ENCODE data around the gene PALM2AKAP2.
A peak's percentile ranks its signal among the peaks of the same experiment; 100 is the strongest.

Gene PALM2AKAP2

DNA sequence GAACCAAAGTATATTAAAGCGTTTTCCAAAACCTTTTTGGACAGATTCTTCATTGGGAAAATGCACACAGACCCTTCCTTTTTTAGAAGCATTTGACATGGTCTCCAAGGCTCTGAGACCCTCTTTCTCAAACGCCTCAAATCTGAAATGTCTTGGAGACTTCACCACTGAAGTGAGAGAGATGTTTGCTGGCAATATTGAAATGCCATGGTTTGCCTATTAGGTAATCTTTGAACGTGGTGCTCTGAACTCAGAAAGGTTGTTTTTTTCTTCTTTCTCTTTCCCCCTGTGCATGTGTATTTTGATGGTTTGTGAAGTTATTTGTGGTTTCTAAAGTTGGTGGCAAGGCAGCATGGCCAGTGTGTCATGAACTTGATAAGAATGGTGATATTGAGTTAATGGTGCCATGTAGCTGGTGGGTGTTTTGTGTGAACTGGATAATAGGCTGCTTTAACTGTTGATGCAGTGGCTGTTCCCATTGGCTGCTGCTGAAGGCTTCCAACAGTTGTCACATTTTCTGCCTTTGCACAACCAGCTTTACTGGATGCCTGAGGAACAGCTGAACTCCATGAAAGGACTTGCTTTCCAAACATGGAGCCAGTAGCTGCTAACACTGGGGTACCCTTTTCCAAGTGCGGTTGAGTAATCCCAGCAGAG is 1.7 kb downstream of the PALM2AKAP2 start:
- no peak overlapping the region for H3K4me3 ChIP-seq (ENCODE audit: low read depth, low read length)
- DNase-seq (ENCODE audit: low read depth): no peak
- TF ChIP-seq, protein P1, sequence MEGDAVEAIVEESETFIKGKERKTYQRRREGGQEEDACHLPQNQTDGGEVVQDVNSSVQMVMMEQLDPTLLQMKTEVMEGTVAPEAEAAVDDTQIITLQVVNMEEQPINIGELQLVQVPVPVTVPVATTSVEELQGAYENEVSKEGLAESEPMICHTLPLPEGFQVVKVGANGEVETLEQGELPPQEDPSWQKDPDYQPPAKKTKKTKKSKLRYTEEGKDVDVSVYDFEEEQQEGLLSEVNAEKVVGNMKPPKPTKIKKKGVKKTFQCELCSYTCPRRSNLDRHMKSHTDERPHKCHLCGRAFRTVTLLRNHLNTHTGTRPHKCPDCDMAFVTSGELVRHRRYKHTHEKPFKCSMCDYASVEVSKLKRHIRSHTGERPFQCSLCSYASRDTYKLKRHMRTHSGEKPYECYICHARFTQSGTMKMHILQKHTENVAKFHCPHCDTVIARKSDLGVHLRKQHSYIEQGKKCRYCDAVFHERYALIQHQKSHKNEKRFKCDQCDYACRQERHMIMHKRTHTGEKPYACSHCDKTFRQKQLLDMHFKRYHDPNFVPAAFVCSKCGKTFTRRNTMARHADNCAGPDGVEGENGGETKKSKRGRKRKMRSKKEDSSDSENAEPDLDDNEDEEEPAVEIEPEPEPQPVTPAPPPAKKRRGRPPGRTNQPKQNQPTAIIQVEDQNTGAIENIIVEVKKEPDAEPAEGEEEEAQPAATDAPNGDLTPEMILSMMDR (IDR thresholded peaks at IDR 0.05; ENCODE audit: control insufficient read depth, extremely low read depth, insufficient read depth): no peak

DNA sequence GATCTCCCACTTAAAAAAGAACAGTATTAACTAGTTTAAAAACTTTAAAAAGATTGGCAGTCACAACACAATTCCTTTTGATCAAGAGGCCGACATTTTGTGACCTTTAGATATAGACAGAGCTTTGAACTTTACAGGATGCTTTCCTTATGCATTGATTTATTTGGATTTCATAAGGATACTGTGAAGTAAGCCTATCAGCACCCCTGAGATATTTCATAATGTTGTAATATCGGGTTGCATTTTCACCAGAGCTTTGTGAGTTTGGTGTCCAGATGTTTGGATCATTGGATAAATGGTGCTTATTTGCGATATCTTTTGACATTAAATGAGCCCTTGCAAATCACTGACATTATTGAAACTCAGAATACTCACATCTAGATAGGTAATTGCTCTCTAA is 7.7 kb downstream of the PALM2AKAP2 start:
- H3K4me3 ChIP-seq (ENCODE audit: low read depth, low read length): no peak overlapping the region
- TF ChIP-seq, protein P1 (IDR thresholded peaks at IDR 0.05; ENCODE audit: control insufficient read depth, extremely low read depth, insufficient read depth): no peak
- no peak for DNase-seq (ENCODE audit: low read depth)

DNA sequence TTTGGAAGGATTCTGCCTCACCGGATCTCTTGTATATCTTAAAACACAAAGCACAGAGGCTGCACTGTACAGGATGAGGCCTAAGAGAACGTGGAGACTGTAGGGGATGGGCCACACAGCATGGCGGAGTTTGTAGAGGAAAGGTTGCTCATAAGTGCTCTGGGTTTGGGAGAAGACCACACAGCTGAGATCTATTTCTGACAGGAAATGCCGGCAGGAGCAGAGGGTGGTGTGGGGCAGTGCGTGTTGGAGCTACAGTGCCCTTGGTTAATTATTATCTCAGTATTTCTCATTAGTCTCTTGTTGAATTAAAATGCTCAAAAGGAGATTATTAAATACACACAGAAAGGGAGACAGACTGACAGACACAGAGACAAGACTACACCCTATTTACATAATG is 9.6 kb downstream of the PALM2AKAP2 start:
- DNase-seq (ENCODE audit: low read depth): no peak
- TF ChIP-seq, protein P1 (IDR thresholded peaks at IDR 0.05; ENCODE audit: control insufficient read depth, extremely low read depth, insufficient read depth): no peak
- H3K4me3 ChIP-seq (ENCODE audit: low read depth, low read length): no peak overlapping the region

DNA sequence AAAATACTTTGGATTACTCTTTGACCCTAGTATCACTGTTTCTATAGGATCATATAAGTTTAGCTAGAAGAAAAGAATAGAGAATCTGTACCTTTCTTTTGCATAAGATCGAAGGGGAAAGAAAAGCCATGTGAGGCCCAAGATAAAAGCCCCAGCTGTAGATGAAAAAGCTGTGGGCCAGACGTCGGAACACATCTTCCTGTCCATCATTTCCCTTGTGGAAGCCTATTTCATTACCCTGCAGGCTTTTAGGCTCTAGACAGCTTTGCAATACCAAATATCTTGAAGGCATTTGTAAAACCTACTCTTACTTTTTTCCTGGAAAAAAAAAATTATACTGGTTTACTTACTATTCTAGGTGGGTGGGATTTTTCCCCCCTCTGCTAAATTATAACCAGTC is 10.0 kb downstream of the PALM2AKAP2 start:
- TF ChIP-seq, protein P1 (IDR thresholded peaks at IDR 0.05; ENCODE audit: control insufficient read depth, extremely low read depth, insufficient read depth): no peak
- DNase-seq (ENCODE audit: low read depth): no peak
- H3K4me3 ChIP-seq (ENCODE audit: low read depth, low read length): no peak overlapping the region

DNA sequence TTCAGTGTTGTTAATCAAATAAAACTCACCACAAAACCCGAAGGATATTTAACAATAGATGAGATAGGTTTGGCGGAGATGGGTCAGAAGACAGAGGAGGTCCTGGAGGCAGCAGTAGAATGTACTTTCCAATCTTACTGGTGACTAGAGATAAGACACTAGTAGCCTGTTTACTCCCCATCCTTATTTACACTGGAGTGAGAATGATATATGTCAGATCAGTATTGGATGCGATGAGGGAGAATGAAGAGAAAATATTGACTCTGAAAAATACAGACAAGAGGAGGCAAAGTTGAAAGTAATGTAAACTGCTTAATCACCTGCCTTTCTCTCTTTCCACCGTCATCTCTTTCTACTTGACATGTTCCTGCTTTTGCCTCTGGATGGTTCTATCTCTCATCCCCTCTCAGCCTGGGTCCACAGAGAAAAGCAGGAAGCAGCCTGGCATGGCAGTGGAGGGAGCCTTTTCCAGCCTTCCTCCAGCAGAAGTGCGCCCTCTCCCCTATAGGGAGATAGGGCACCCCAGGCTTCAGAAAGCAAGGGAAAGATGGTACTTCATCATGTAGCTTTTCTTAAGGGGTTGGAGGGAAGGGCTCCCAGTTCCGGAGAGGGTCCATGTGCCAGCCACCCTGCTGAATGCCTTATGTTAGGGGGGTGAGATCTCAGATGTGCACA is 11.1 kb downstream of the PALM2AKAP2 start:
- no peak overlapping the region for H3K4me3 ChIP-seq (ENCODE audit: low read depth, low read length)
- no peak for DNase-seq (ENCODE audit: low read depth)
- TF ChIP-seq, protein P1 (IDR thresholded peaks at IDR 0.05; ENCODE audit: control insufficient read depth, extremely low read depth, insufficient read depth): 0 out of 2 replicates have a peak, but pooled peaks have one; percentile 1

DNA sequence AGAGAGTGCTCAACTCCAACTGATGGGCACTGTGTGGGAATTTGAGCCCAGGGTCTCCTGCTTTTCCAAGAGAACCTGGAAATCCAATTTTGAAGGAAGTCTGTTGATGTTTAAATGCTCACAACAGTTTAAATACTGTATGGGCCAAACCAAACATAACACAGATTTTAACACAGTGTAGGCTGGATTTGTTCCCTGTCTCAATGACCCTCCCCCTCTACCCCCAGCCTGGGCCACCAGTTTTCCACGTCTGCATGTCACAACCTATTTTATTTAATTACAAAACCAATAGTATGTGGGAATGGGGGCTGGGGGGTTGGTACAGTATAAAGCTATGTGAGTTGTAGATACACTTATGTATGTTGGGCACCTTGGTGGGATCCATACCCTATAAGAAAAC is 11.7 kb downstream of the PALM2AKAP2 start:
- no peak overlapping the region for H3K4me3 ChIP-seq (ENCODE audit: low read depth, low read length)
- peak; percentile 15 for DNase-seq (ENCODE audit: low read depth)
- TF ChIP-seq, protein P1 (IDR thresholded peaks at IDR 0.05; ENCODE audit: control insufficient read depth, extremely low read depth, insufficient read depth): no peak
